HG03571 (cell line): ENCODE measurements around the gene AFG1L.

Experiments used
- ATAC-seq: cut with Tn5 transposase; IDR thresholded peaks from one replicate; pipeline ENCODE4 v1.9.1; 2021; ENCODE audit not compliant: unreplicated experiment

The AFG1L gene

DNA sequence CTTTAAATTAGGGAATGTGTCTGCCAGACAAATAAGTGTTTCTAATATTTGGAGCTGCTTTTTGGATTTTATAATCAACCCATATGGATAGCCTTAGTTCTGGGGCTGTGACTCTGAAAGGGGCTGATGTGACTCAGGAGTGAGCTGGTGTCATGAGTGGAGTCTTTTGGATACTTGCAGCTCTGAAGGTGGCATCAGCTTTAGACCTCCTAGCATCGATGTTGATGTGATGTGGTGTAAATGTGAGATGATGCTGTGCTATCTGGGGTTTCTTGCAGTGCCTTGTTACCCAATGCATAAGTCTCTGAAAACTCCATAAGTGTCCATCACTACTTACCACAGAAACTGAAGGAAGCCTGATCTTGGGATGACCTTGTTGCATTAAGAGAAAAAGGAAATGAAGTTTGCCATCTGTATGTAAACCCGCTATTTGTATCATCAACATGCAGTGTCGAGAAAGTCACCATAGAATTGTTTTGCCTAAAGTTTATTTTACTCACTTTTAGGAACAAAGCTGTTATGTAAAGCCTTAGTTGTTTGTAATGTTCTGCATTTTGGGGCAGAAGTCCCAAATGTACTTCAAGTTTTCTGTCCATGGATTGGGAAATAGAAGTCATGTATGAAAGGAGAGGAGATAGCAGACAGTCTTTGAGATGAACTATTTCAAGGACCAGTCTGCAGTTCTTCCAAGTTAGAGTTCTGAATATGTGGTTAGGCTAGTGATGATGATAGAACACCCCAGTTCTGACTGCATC lies 273.9 kb downstream of the AFG1L start:
- no peak for ATAC-seq

DNA sequence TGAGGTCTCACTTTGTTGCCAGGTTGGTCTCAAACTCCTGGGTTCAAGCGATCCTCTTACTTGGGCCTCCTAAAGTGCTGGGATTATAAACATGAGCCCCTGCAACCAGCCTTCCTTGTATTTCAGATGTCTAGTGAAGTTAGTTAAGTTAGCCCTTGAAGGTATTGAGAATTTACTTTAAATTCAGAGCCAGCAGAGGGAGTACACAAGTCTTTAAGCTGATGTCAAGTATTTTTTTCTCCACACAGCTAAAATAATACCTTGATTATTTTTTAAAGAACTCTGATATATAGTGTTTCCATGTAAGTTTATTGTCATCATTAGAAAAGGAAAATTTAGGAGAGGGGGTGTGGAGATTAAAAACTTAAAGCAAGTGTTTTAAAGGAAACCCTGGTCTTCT lies 275.7 kb downstream of the AFG1L start:
- no peak for ATAC-seq

DNA sequence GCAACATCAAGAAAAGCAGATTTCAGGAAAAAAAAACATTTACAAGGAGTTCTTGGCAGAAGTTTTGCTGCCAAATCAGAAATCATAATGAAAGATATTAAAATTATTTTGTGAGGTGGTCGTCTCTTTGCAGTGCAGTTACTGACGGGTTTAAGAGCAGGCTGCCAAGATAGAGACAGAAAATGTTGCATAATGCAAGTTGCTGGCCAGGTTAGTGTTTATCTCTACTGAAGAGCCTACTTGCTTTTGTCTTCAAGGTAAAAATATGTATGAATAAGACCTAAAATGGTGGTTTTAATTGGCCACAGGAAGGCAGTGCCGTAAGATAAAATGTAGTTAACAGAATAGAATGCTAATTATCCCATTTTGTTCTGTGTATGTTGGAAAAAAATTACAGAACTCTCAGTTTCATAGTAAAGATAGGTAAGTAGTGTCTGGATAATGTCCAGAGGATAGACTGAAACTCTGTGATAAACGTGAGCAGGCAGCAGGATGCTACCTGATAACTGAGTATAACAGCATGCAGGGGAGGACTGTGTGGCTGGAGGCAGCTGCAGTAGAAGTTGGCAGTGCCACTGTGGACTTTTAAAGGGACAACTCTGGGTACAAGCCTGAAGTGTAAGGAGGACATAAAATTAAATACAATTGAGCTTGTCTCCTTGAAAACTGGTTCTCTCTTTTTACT lies 279.7 kb downstream of the AFG1L start:
- ATAC-seq = no peak
